Measurements from ENCODE around the gene GABBR1.

GRCh38 chr6:29590218-29590808, 42.7 kb downstream of the GABBR1 start:
- no peak for TF ChIP-seq CTCF (IDR thresholded peaks at IDR 0.05)
- TF ChIP-seq POLR2A (IDR thresholded peaks at IDR 0.05), result no peak
